Duodenal mucosa (tissue), 2 donors: Measurements from ENCODE around the gene H2BK1.

Experiments used
- H3K27ac ChIP-seq: one replicate; pipeline ENCODE4 v1.7.0; 2013; ENCODE audit warnings: low read depth, low read length
- H3K27me3 ChIP-seq, 2 donors: one replicate each; pipeline ENCODE4 v1.7.0; 2013; ENCODE audit warnings: low read length in 2 of 2, control low read depth in 1 of 2; ENCODE audit not compliant: insufficient read depth in 2 of 2, control insufficient read depth in 1 of 2
- H3K36me3 ChIP-seq, 2 donors: one replicate each; pipeline ENCODE4 v1.7.0; 2013; ENCODE audit warnings: low read length in 2 of 2, control low read depth in 1 of 2; ENCODE audit not compliant: insufficient read depth in 2 of 2, control insufficient read depth in 1 of 2
- H3K4me1 ChIP-seq, 2 donors: one replicate each; pipeline ENCODE4 v1.7.0; 2013; ENCODE audit warnings: low read length in 2 of 2, control low read depth in 1 of 2; ENCODE audit not compliant: insufficient read depth in 2 of 2, control insufficient read depth in 1 of 2
- H3K4me3 ChIP-seq, 2 donors: one replicate each; pipeline ENCODE4 v1.7.0; 2013; ENCODE audit warnings: low read length in 2 of 2, low read depth in 1 of 2
- H3K9ac ChIP-seq, 2 donors: one replicate each; pipeline ENCODE4 v1.7.0; 2013; ENCODE audit warnings: low read length in 2 of 2, low read depth in 1 of 2
- H3K9me3 ChIP-seq, 2 donors: one replicate each; pipeline ENCODE4 v1.7.0; 2013; ENCODE audit warnings: low read length in 2 of 2, control low read depth in 1 of 2; ENCODE audit not compliant: control insufficient read depth in 1 of 2

The H2BK1 gene

GRCh38 chr7:151239837-151240459 lies 29.7 kb upstream of the H2BK1 start:
- Histone ChIP-seq H3K4me3 (no peak overlapping the region), H3K4me1 (peaks cover 17 to 19% of the 10 kb centered on the region in 2 donors), H3K27ac (no peak overlapping the region), H3K36me3 (peaks cover 18 to 43% of the 10 kb centered on the region in 2 donors), H3K9me3 (no peaks in the 10 kb centered on the region), H3K9ac (no peak overlapping the region), H3K27me3 (peaks cover 7 to 13% of the 10 kb centered on the region in 2 donors)

- Histone ChIP-seq H3K27me3 (peaks cover 2 to 6% of the 10 kb centered on the region in 2 donors), H3K9me3 (no peaks in the 10 kb centered on the region), H3K9ac (no peak overlapping the region), H3K36me3 (peaks cover 20 to 46% of the 10 kb centered on the region in 2 donors), H3K4me3 (no peak overlapping the region), H3K4me1 (peaks cover 12% of the 10 kb centered on the region in 2 donors), H3K27ac (no peak overlapping the region)
Measured at GRCh38 chr7:151238924-151239836, 28.9 kb upstream of the H2BK1 start.

- no peaks in the 10 kb centered on the region for H3K27me3 ChIP-seq
- no peak overlapping the region for H3K4me3 ChIP-seq
- H3K9ac ChIP-seq, result no peak overlapping the region
- H3K9me3 ChIP-seq, result no peaks in the 10 kb centered on the region
- H3K4me1 ChIP-seq, result peaks cover 12 to 13% of the 10 kb centered on the region in 2 donors
- H3K36me3 ChIP-seq, result peaks cover 20 to 46% of the 10 kb centered on the region in 2 donors
- no peak overlapping the region for H3K27ac ChIP-seq
Measured at GRCh38 chr7:151238190-151238810, 28.0 kb upstream of the H2BK1 start.

- Histone ChIP-seq H3K36me3 (peaks cover 20 to 46% of the 10 kb centered on the region in 2 donors), H3K9me3 (no peaks in the 10 kb centered on the region), H3K4me1 (peaks cover 10 to 11% of the 10 kb centered on the region in 2 donors), H3K27me3 (no peaks in the 10 kb centered on the region), H3K9ac (no peak overlapping the region), H3K4me3 (no peak overlapping the region), H3K27ac (no peak overlapping the region)
Measured at GRCh38 chr7:151237244-151238189, 27.2 kb upstream of the H2BK1 start.

GRCh38 chr7:151236406-151236805 lies 26.1 kb upstream of the H2BK1 start:
- Histone ChIP-seq H3K27me3 (no peaks in the 10 kb centered on the region), H3K4me3 (no peak overlapping the region), H3K9me3 (no peaks in the 10 kb centered on the region), H3K27ac (no peak overlapping the region), H3K36me3 (peaks cover 20 to 46% of the 10 kb centered on the region in 2 donors), H3K4me1 (peaks cover 17 to 18% of the 10 kb centered on the region in 2 donors), H3K9ac (no peak overlapping the region)

GRCh38 chr7:151235091-151235787 lies 25.0 kb upstream of the H2BK1 start:
- H3K27ac ChIP-seq, result no peak overlapping the region
- H3K36me3 ChIP-seq, result peaks cover 20 to 46% of the 10 kb centered on the region in 2 donors
- no peak overlapping the region for H3K4me3 ChIP-seq
- H3K27me3 ChIP-seq, result no peaks in the 10 kb centered on the region
- peaks cover 17 to 19% of the 10 kb centered on the region in 2 donors for H3K4me1 ChIP-seq
- H3K9ac ChIP-seq, result no peak overlapping the region
- no peaks in the 10 kb centered on the region for H3K9me3 ChIP-seq

- Histone ChIP-seq H3K36me3 (peaks cover 15 to 38% of the 10 kb centered on the region in 2 donors), H3K4me1 (peaks cover 17 to 19% of the 10 kb centered on the region in 2 donors), H3K27me3 (no peaks in the 10 kb centered on the region), H3K9ac (peak overlapping the region in 1 of 2 donors; percentile 91), H3K27ac (no peak overlapping the region), H3K4me3 (peak overlapping the region; percentile 95 to 99), H3K9me3 (no peaks in the 10 kb centered on the region)
Measured at GRCh38 chr7:151233804-151234203, 23.5 kb upstream of the H2BK1 start.

GRCh38 chr7:151232917-151233701 lies 22.8 kb upstream of the H2BK1 start:
- Histone ChIP-seq H3K36me3 (peaks cover 15 to 33% of the 10 kb centered on the region in 2 donors), H3K27ac (no peak overlapping the region), H3K27me3 (no peaks in the 10 kb centered on the region), H3K9ac (peak overlapping the region; percentile 73 to 91), H3K4me3 (peak overlapping the region; percentile 95 to 99), H3K9me3 (no peaks in the 10 kb centered on the region), H3K4me1 (peaks cover 23 to 26% of the 10 kb centered on the region in 2 donors)
